GM12878 (cell line): ENCODE data around the gene ANK2.

Experiments
- CTCF ChIP-seq, 3 experiments: IDR thresholded peaks in 2 of 3; conservative IDR thresholded peaks in 1 of 3; 2 replicates each; pipeline ENCODE4 v1.5.1; 2011; ENCODE audit warnings: low read depth in 3 of 3, low read length in 3 of 3, mild to moderate bottlenecking in 3 of 3, control low read depth in 2 of 3, moderate library complexity in 2 of 3, inconsistent platforms in 1 of 3, mixed read lengths in 1 of 3; ENCODE audit not compliant: control insufficient read depth in 2 of 3, insufficient read depth in 1 of 3; ENCODE audit errors: extremely low read depth in 1 of 3
- FOXK2 ChIP-seq: fragments of 450-650 bp; IDR thresholded peaks from 2 replicates; pipeline ENCODE4 v1.6.1; 2017; ENCODE audit warnings: mild to moderate bottlenecking, moderate library complexity
- POLR2A ChIP-seq: IDR thresholded peaks from 2 replicates; pipeline ENCODE4 v1.6.1; 2011; ENCODE audit warnings: low read depth, mild to moderate bottlenecking, low read length
- RAD21 ChIP-seq: IDR thresholded peaks from 2 replicates; pipeline ENCODE4 v1.6.1; 2011; ENCODE audit warnings: mild to moderate bottlenecking, low read depth, low read length, moderate library complexity; ENCODE audit not compliant: insufficient read depth
- RB1 ChIP-seq: fragments of 450-650 bp; formaldehyde crosslinking; IDR thresholded peaks from 2 replicates; pipeline ENCODE4 v1.6.1; 2017; ENCODE audit warnings: mild to moderate bottlenecking, borderline replicate concordance
- TAF1 ChIP-seq: IDR thresholded peaks from 2 replicates; pipeline ENCODE4 v1.6.1; 2011; ENCODE audit warnings: mild to moderate bottlenecking, low read depth, low read length, borderline replicate concordance

DNA sequence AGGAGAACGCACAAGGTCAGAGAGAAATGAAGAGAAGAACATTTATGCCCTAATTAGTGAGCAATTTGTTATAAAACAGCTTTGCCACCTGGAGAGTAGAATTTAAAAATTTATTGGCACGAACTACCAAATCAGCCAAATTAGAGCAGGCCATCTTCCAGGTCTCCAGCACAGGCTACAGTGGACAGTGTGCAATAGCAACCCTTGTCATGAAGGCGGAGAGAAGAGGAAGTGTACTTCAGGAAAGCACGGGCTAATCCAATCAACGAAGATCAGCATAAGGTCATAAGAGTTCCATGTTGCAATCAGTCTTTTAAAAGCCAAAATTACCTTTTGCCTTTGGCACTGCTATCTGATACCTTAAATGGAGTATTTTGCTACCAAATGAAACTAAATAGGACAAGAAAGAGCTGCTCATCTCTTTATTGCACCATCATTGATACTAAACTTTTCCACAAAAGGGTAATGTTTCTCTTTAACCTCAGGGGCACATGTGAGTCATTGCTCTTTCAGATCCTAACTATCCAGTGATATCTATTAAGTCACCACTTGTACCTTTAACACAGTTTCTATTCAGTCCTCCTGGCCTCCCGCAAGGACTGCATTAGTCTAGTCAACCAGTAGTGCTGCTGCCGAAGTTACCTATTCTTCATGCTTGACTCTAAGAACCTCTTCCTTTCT, 19.9 kb downstream of the ANK2 start:
- TF ChIP-seq TAF1, result no peak
- TF ChIP-seq RAD21, result no peak
- TF ChIP-seq POLR2A, result no peak
- TF ChIP-seq RB1, result no peak
- no peak for TF ChIP-seq CTCF (IDR thresholded peaks at IDR 0.05 in 2 of 3, conservative IDR thresholded peaks at IDR 0.05 in 1 of 3; ENCODE audit: control insufficient read depth in 2 of 3, extremely low read depth in 1 of 3, insufficient read depth in 1 of 3, low read depth in 3 of 3, low read length in 3 of 3)
- no peak for TF ChIP-seq FOXK2
